Gastrocnemius medialis (tissue), 4 donors: ENCODE results near the gene NUTM2G.
"Not testable (repeated sequence)": the region's sequence is repeated elsewhere in the genome, so short reads cannot be mapped to it uniquely, and the experiment has no call there.

Source experiments
- CTCF ChIP-seq, 5 experiments: fragments of 450-650 bp in 3 of 5; fragments of 200-600 bp in 2 of 5; sonication (generic) in 2 of 5; IDR thresholded peaks in 4 of 5; conservative IDR thresholded peaks in 1 of 5; 1 replicate in 4 of 5; 2 replicates in 1 of 5; pipeline ENCODE4 v1.5.1; 2016 to 2019; ENCODE audit warnings: antibody characterized with exemption in 5 of 5, mild to moderate bottlenecking in 3 of 5, moderate library complexity in 3 of 5
- POLR2A ChIP-seq, 2 donors: fragments of 450-650 bp; IDR thresholded peaks; one replicate each; pipeline ENCODE4 v1.6.1; 2017; ENCODE audit warnings: antibody characterized with exemption in 2 of 2, mild to moderate bottlenecking in 2 of 2, moderate library complexity in 2 of 2

GRCh38 chr9:96920803-96921202, 7.8 kb upstream of the NUTM2G start:
- TF ChIP-seq CTCF (IDR thresholded peaks at IDR 0.05 in 4 of 5, conservative IDR thresholded peaks at IDR 0.05 in 1 of 5); POLR2A (IDR thresholded peaks at IDR 0.05): not testable (repeated sequence)
